GM18508 (cell line): ENCODE measurements around the gene AP3D1.

ENCODE experiments used
- ATAC-seq: cut with Tn5 transposase; IDR thresholded peaks from one replicate; pipeline ENCODE4 v1.9.1; 2021; ENCODE audit warnings: moderate number of reproducible peaks; ENCODE audit not compliant: insufficient read depth, unreplicated experiment

Gene AP3D1

GRCh38 chr19:2070986-2071673 is 80.2 kb downstream of the AP3D1 start:
- no peak for ATAC-seq

GRCh38 chr19:2070436-2070827 is 80.9 kb downstream of the AP3D1 start:
- ATAC-seq = no peak

GRCh38 chr19:2064788-2065524 is 86.4 kb downstream of the AP3D1 start:
- ATAC-seq = no peak

GRCh38 chr19:2064395-2064787 is 87.0 kb downstream of the AP3D1 start:
- ATAC-seq = no peak

- ATAC-seq = no peak
Measured at GRCh38 chr19:2063824-2064223, 87.5 kb downstream of the AP3D1 start.

GRCh38 chr19:2062770-2063169 is 88.6 kb downstream of the AP3D1 start:
- ATAC-seq = no peak

GRCh38 chr19:2062389-2062729 is 89.0 kb downstream of the AP3D1 start:
- ATAC-seq = no peak

- ATAC-seq = peak; percentile 47
Measured at GRCh38 chr19:2061495-2062388, 89.6 kb downstream of the AP3D1 start.

GRCh38 chr19:2060884-2061494 is 90.4 kb downstream of the AP3D1 start:
- no peak for ATAC-seq

- ATAC-seq = no peak
Measured at GRCh38 chr19:2059422-2060201, 91.8 kb downstream of the AP3D1 start.

- no peak for ATAC-seq
Measured at GRCh38 chr19:2058570-2059421, 92.6 kb downstream of the AP3D1 start.

GRCh38 chr19:2057484-2058469 is 93.6 kb downstream of the AP3D1 start:
- ATAC-seq = no peak

- no peak for ATAC-seq
Measured at GRCh38 chr19:2056837-2057192, 94.6 kb downstream of the AP3D1 start.

GRCh38 chr19:2055931-2056836 is 95.2 kb downstream of the AP3D1 start:
- ATAC-seq = no peak

GRCh38 chr19:2054763-2055162 is 96.6 kb downstream of the AP3D1 start:
- no peak for ATAC-seq

- no peak for ATAC-seq
Measured at GRCh38 chr19:2053601-2054389, 97.6 kb downstream of the AP3D1 start.
